HepG2 (cell line): ENCODE measurements around the gene SNHG17. TPM values are rescaled to one million over a fixed set of nuclear protein-coding genes. Genes with fewer than 3 reads are reported as not detected.

Experiments
- ARID2 ChIP-seq: sonication (generic); formaldehyde crosslinking; IDR thresholded peaks from 2 replicates; pipeline ENCODE4 v1.8.1; 2022; ENCODE audit warnings: mild to moderate bottlenecking, missing genetic modification reagents, borderline replicate concordance
- CHD4 ChIP-seq: fragments of 200-600 bp; sonication (generic); IDR thresholded peaks from 2 replicates; pipeline ENCODE4 v1.7.0; 2017; ENCODE audit warnings: mild to moderate bottlenecking, low read length, borderline replicate concordance
- FOXJ3 ChIP-seq: sonication (generic); formaldehyde crosslinking; IDR thresholded peaks from 2 replicates; pipeline ENCODE4 v1.4.0; 2020; ENCODE audit warnings: missing genetic modification reagents, mild to moderate bottlenecking, borderline replicate concordance
- HNRNPK ChIP-seq: fragments of 200-400 bp; formaldehyde crosslinking; IDR thresholded peaks from 2 replicates; pipeline ENCODE4 v1.6.1; 2018; ENCODE audit warnings: low read length, low read depth, moderate library complexity, mild to moderate bottlenecking; ENCODE audit not compliant: poor library complexity, severe bottlenecking
- IKZF4 ChIP-seq: sonication (generic); formaldehyde crosslinking; IDR thresholded peaks from 2 replicates; pipeline ENCODE4 v1.5.1; 2020; ENCODE audit warnings: borderline replicate concordance, mild to moderate bottlenecking, low read depth, missing genetic modification reagents; ENCODE audit errors: not compliant biosample characterization
- LCORL ChIP-seq, 2 experiments: fragments of 450-650 bp in 1 of 2; sonication (generic) in 1 of 2; formaldehyde crosslinking in 1 of 2; IDR thresholded peaks; 2 replicates each; pipeline versions ENCODE4 v1.5.0 to v1.6.1; 2017 to 2020; ENCODE audit warnings: antibody characterized with exemption in 1 of 2, missing genetic modification reagents in 1 of 2
- MTF2 ChIP-seq: sonication (generic); formaldehyde crosslinking; IDR thresholded peaks from 2 replicates; pipeline ENCODE4 v1.5.0; 2020; ENCODE audit warnings: missing genetic modification reagents, borderline replicate concordance
- RBAK ChIP-seq: sonication (generic); formaldehyde crosslinking; IDR thresholded peaks from 2 replicates; pipeline ENCODE4 v1.5.1; 2020; ENCODE audit warnings: mild to moderate bottlenecking, missing genetic modification reagents
- REPIN1 ChIP-seq: sonication (generic); formaldehyde crosslinking; IDR thresholded peaks from 2 replicates; pipeline ENCODE4 v1.8.0; 2022; ENCODE audit warnings: missing genetic modification reagents, low read depth, mild to moderate bottlenecking, borderline replicate concordance
- RFXANK ChIP-seq: IDR thresholded peaks from 2 replicates; pipeline ENCODE4 v1.6.1; 2016
- WIZ ChIP-seq: sonication (generic); formaldehyde crosslinking; IDR thresholded peaks from 2 replicates; pipeline ENCODE4 v1.5.1; 2020; ENCODE audit warnings: mild to moderate bottlenecking, missing genetic modification reagents
- YY1 ChIP-seq: IDR thresholded peaks from 2 replicates; pipeline ENCODE4 v1.6.1; 2011; ENCODE audit warnings: low read length, low read depth, moderate library complexity, mild to moderate bottlenecking; ENCODE audit not compliant: insufficient read depth, insufficient replicate concordance
- ZBTB34 ChIP-seq: sonication (generic); formaldehyde crosslinking; IDR thresholded peaks from 2 replicates; pipeline ENCODE4 v1.8.0; 2022; ENCODE audit warnings: mild to moderate bottlenecking, missing genetic modification reagents
- ZEB1 ChIP-seq: IDR thresholded peaks from 2 replicates; pipeline ENCODE4 v1.6.1; 2012; ENCODE audit warnings: mild to moderate bottlenecking, low read depth, inconsistent platforms; ENCODE audit not compliant: insufficient replicate concordance
- ZFP41 ChIP-seq: sonication (generic); formaldehyde crosslinking; IDR thresholded peaks from 2 replicates; pipeline ENCODE4 v1.4.0; 2020; ENCODE audit warnings: mild to moderate bottlenecking, missing genetic modification reagents, borderline replicate concordance
- ZNF441 ChIP-seq: sonication (generic); formaldehyde crosslinking; IDR thresholded peaks from 2 replicates; pipeline ENCODE4 v1.7.0; 2021; ENCODE audit warnings: missing genetic modification reagents, borderline replicate concordance
- ZNF512B ChIP-seq: sonication (generic); formaldehyde crosslinking; IDR thresholded peaks from 2 replicates; pipeline ENCODE4 v1.5.1; 2020; ENCODE audit warnings: missing genetic modification reagents, mild to moderate bottlenecking, borderline replicate concordance
- ZUFSP ChIP-seq: sonication (generic); formaldehyde crosslinking; IDR thresholded peaks from 2 replicates; pipeline ENCODE4 v1.9.0; 2021; ENCODE audit warnings: missing genetic modification reagents, mild to moderate bottlenecking, borderline replicate concordance
- polyA plus RNA-seq, 8 experiments: library from polyadenylated mRNA; depleted of rRNA in 3 of 8; stranded (reverse) in 7 of 8; unstranded in 1 of 8; fragments of >200 nt; fragmentation: Illumina TruSeq in 4 of 8; extraction: Trizol in 4 of 8; gene quantifications; 2 replicates each; pipeline versions ENCODE4 v1.2.1 to v1.2.3, GENCODE V29; 2011 to 2016; ENCODE audit warnings: low read depth in 4 of 8, missing spikeins in 1 of 8, mixed read lengths in 1 of 8; ENCODE audit not compliant: insufficient read depth in 1 of 8
- total RNA-seq, 5 experiments: library from RNA; depleted of rRNA; stranded (reverse); fragments of >200 nt; fragmentation: Illumina TruSeq; extraction: Trizol; gene quantifications; 2 replicates each; pipeline ENCODE4 v1.2.3, GENCODE V29; 2016; ENCODE audit warnings: low read depth in 1 of 5

SNHG17 gene
- total and polyA plus RNA-seq, 2 of the 13 experiments (the other 11 are each of a cell fraction or from before 2014, with no cell fraction given) = 26.2 to 41.2 TPM

- 0 out of 2 replicates have a peak, but pooled peaks have one; percentile 9 for TF ChIP-seq ZBTB34 (CRISPR knock-in tag)
- peak; percentile 4 for TF ChIP-seq IKZF4 (CRISPR knock-in tag)
- no peak for TF ChIP-seq FOXJ3 (CRISPR knock-in tag)
- TF ChIP-seq LCORL (IDR thresholded peaks at IDR 0.05) = no peak
- peak; percentile 2; the same call in 1 of the 2 replicates for TF ChIP-seq LCORL (CRISPR knock-in tag; IDR thresholded peaks at IDR 0.05)
- no peak for TF ChIP-seq REPIN1 (CRISPR knock-in tag)
- TF ChIP-seq ARID2 (CRISPR knock-in tag) = no peak
- TF ChIP-seq HNRNPK = no peak
- TF ChIP-seq ZNF441 (CRISPR knock-in tag) = peak; percentile 72; the same call in 1 of the 2 replicates
- 0 out of 2 replicates have a peak, but pooled peaks have one; percentile 20 for TF ChIP-seq CHD4
- TF ChIP-seq ZUFSP (CRISPR knock-in tag) = no peak
- TF ChIP-seq YY1 = peak; percentile 59
- TF ChIP-seq ZFP41 (CRISPR knock-in tag) = no peak
- 0 out of 2 replicates have a peak, but pooled peaks have one; percentile 0 for TF ChIP-seq MTF2 (CRISPR knock-in tag)
- no peak for TF ChIP-seq RBAK (CRISPR knock-in tag)
- no peak for TF ChIP-seq WIZ (CRISPR knock-in tag)
- 0 out of 2 replicates have a peak, but pooled peaks have one; percentile 33 for TF ChIP-seq RFXANK (CRISPR knock-in tag)
- TF ChIP-seq ZNF512B (CRISPR knock-in tag) = 0 out of 2 replicates have a peak, but pooled peaks have one; percentile 5
- TF ChIP-seq ZEB1 = peak; percentile 10
Observed at GRCh38 chr20:38447251-38447661, 12.1 kb upstream of the SNHG17 start (continued).
